Ectodermal cell (in vitro differentiated cells): Measurements from ENCODE around the gene PPP4R1.

ENCODE experiments used
- H3K27ac ChIP-seq: 2 replicates; pipeline ENCODE4 v1.7.0; 2013; ENCODE audit warnings: mild to moderate bottlenecking, low read depth, low read length; ENCODE audit not compliant: insufficient read depth, poor library complexity, severe bottlenecking
- H3K27me3 ChIP-seq: 2 replicates; pipeline ENCODE4 v1.7.0; 2013; ENCODE audit warnings: mild to moderate bottlenecking, low read length; ENCODE audit not compliant: insufficient read depth, control insufficient read depth, poor library complexity, severe bottlenecking
- H3K36me3 ChIP-seq: one replicate; pipeline ENCODE4 v1.7.0; 2013; ENCODE audit warnings: low read length; ENCODE audit not compliant: control insufficient read depth, insufficient read depth
- H3K4me1 ChIP-seq: one replicate; pipeline ENCODE4 v1.7.0; 2013; ENCODE audit warnings: low read length; ENCODE audit not compliant: control insufficient read depth, insufficient read depth
- H3K4me3 ChIP-seq: 2 replicates; pipeline ENCODE4 v1.7.0; 2013; ENCODE audit warnings: low read depth, low read length, control low read depth; ENCODE audit not compliant: insufficient read depth
- H3K9me3 ChIP-seq: 2 replicates; pipeline ENCODE4 v1.7.0; 2013; ENCODE audit warnings: mild to moderate bottlenecking, low read length, moderate library complexity; ENCODE audit not compliant: control insufficient read depth
- WGBS, 2 experiments: methylation state at CpG; one replicate each; pipeline ENCODE4 v1.1.7; 2013; ENCODE audit warnings: missing lambda C conversion rate in 2 of 2; 5-methylcytosine and 5-hydroxymethylcytosine counted together

Gene PPP4R1

DNA sequence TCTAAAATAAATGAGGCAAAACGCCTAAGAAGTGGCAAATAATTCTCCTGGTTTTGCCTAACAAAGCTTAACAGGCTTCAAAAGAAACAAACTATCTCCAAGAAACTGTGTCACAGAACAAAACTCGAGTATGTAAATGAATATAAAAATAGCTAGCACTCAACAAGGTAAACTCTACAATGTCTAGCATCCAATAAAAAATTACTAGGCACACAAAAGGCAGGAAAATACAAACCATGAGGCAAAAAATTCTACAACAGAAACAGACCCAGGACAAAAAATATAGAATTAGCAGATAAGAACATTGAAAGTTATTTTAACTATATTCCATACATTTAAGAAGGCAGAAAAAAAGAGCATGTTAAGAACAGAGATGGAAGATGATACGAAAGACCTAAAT, 16.8 kb downstream of the PPP4R1 start:
- Histone ChIP-seq H3K27me3 (no peaks in the 10 kb centered on the region), H3K36me3 (no peaks in the 10 kb centered on the region), H3K4me3 (no peak overlapping the region), H3K9me3 (no peaks in the 10 kb centered on the region), H3K4me1 (no peaks in the 10 kb centered on the region), H3K27ac (no peak overlapping the region)
- WGBS, 2 experiments = 83 to 92% methylated on average over 2 to 3 of the region's 3 CpGs

DNA sequence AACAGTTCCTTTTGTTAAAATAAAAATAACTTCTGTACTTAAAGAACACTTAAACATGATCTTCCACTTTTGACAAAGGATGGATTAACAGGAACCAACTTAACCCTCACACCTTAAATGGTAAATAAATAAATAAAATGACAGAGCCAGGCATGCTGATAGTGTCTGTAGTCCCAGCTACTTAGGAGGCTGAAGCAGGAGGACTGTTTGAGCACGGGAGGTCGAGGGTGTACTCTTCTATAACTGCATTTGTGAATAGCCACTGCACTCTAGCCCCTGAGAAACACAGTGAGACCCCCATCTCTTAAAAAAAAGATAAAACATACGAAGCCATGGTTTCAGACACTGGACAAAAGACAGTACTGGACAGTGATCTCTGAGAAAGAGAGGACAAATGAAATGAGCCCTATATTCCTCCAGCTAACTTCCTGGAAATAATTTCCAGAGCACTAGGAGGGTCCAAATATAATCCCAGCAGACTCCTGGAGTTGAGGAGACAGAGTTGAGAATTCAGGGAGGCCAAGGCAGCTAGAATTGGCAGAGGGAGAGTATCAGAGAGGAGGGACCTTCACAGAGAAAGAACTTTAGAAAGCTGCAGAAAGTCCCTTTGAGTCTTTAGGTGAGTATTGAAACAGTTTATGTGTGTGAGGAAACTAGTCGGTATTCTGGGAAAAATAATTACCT, 17.4 kb downstream of the PPP4R1 start:
- Histone ChIP-seq H3K4me3 (no peak overlapping the region), H3K4me1 (no peaks in the 10 kb centered on the region), H3K27ac (no peak overlapping the region), H3K27me3 (no peaks in the 10 kb centered on the region), H3K36me3 (peaks cover 3% of the 10 kb centered on the region), H3K9me3 (no peaks in the 10 kb centered on the region)
- 90 to 91% methylated on average over 4 of the region's 4 CpGs for WGBS, 2 experiments

DNA sequence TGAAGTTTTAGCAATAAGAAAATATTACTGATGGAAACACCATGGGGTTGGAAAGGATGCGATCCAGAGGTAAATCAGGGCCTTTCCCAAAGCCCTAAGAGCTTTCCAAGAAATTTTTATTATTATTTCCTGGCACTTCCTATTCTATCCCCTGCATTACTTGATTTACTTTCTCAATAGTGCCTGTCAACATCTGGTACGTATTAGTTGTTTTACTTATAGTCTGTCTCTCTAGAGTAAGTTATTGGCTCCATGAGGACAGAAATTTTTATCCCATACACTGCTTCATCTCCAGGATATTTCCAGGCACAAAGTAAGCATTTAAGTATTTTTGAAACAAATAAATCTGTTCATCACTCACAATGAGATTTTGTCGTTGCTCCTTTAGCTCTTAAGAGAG, 18.1 kb downstream of the PPP4R1 start:
- Histone ChIP-seq H3K4me1 (no peaks in the 10 kb centered on the region), H3K27ac (no peak overlapping the region), H3K4me3 (no peak overlapping the region), H3K36me3 (peaks cover 8% of the 10 kb centered on the region), H3K9me3 (no peaks in the 10 kb centered on the region), H3K27me3 (no peaks in the 10 kb centered on the region)
- 94 to 100% methylated on average over 2 to 3 of the region's 3 CpGs for whole genome bisulfite sequencing, 2 experiments

DNA sequence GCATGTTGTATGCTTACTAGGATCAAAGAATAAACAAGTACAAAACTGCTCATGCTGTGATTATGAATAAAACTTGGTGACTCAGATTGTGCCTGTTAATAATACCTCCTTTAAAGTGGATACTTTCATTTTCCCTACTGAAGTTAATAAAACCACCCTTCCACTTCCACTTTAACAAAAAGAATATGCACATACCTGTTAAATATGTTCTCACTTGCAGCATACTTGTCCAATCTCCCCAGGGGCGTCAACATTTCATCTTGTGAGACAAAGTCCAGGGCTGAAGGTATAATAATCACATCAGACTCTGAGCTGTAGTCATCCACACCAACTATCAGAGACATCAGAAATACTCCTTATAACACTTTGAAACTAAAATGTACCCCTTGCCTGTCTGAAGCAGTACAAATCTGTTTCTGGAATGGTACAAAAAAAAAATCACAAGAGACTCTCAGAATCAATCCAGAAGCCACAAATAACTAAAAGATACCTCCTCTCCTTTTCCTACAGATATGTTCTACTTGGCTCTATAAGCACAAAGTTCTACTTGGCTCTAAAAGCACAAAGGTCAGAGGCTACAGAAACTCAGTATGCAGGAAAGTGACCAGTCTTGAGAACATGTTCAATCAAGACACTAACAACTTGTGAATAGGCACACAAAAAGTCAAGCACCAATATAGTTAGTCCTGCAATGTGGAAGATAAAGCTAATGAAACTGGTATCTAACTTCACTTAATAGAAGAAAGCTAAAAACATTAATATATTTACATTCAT, 19.3 kb downstream of the PPP4R1 start:
- Histone ChIP-seq H3K9me3 (no peaks in the 10 kb centered on the region), H3K36me3 (peaks cover 8% of the 10 kb centered on the region), H3K27me3 (no peaks in the 10 kb centered on the region), H3K27ac (no peak overlapping the region), H3K4me1 (no peaks in the 10 kb centered on the region), H3K4me3 (no peak overlapping the region)
- WGBS, 2 experiments = 96 to 100% methylated on average over 1 of the region's 1 CpG

DNA sequence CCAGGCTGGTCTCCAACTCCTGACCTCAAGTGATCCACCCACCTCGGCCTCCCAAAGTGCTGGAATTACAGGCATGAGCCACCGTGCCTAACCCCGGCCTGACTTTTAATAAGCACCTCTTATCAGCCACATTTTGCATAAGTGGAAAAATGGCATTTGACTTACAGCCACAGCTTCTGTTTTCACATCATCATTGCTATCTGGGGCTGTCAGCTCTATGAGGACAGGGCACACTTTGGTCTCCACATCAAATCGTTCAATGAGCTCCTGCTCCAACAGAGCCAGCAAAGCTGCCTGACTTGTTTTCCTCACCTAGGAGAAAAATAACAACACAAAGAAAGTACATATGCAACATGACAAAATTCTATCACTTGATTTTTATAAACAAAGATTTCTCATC, 26.4 kb downstream of the PPP4R1 start:
- no peaks in the 10 kb centered on the region for H3K27me3 ChIP-seq
- 95 to 96% methylated on average over 4 of the region's 4 CpGs for WGBS, 2 experiments
- no peak overlapping the region for H3K27ac ChIP-seq
- no peaks in the 10 kb centered on the region for H3K9me3 ChIP-seq
- H3K36me3 ChIP-seq = peaks cover 20% of the 10 kb centered on the region
- no peaks in the 10 kb centered on the region for H3K4me1 ChIP-seq
- no peak overlapping the region for H3K4me3 ChIP-seq

DNA sequence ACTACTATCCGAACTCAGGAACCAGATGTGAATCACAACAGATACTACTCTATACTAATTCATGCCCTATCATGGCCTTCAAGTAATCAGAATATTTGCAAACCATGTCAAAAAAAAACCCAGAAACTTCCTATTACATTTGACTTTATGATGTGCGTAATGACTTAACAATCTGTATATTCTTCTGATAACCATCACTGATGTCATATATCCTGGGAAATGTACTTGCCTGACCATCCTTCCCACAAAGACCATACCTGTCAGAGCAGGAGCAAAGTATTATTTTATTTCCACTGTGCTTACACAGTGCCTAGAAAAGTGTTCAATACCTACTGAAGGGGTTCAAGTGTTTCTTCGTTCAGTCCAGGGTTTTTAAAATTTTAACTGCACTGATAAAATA, 27.5 kb downstream of the PPP4R1 start:
- Histone ChIP-seq H3K36me3 (peaks cover 20% of the 10 kb centered on the region), H3K4me3 (no peak overlapping the region), H3K9me3 (no peaks in the 10 kb centered on the region), H3K27ac (no peak overlapping the region), H3K4me1 (no peaks in the 10 kb centered on the region), H3K27me3 (no peaks in the 10 kb centered on the region)
- WGBS, 2 experiments = 96 to 98% methylated on average over 3 of the region's 3 CpGs

DNA sequence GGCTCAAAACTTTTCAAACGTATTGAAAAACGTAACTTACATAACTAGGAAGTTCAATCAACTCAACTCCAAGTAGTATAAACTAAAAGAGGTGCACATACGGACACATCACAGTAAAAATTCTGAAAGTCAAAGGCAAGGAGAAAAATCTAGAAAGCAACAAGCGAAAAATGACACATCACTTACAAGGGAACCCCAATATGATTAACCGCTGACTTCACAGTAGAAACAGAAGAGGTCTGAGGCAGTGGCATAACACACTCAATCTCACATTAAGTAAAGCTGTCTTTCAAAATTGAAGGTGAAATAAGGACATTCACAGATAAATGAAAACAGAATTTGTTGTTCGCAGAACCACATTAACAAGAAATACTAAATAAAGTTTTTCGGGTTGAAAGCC, 32.7 kb downstream of the PPP4R1 start:
- 98% methylated on average over 7 of the region's 7 CpGs for WGBS, 2 experiments
- peaks cover 18% of the 10 kb centered on the region for H3K36me3 ChIP-seq
- no peaks in the 10 kb centered on the region for H3K9me3 ChIP-seq
- no peak overlapping the region for H3K4me3 ChIP-seq
- H3K27ac ChIP-seq = no peak overlapping the region
- no peaks in the 10 kb centered on the region for H3K27me3 ChIP-seq
- no peaks in the 10 kb centered on the region for H3K4me1 ChIP-seq

DNA sequence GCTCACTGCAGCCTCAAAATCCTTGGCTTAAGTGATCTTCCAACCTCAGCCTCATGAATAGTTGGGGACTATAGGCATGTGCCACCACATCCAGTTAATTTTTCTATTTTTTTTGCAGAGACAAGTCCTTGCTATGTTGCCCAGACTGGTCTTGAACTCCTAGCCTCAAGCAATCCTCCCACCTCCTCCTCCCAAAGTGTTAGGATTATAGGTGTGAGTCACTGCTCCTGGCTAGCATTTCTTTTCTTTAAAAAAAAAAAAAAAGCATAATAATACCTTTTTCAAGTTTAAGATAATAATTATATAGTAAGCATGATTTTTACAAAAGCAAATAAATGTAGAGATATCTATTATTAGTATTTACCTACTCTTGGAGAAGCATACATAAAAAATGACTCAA, 36.1 kb downstream of the PPP4R1 start:
- no peaks in the 10 kb centered on the region for H3K4me1 ChIP-seq
- H3K9me3 ChIP-seq = no peaks in the 10 kb centered on the region
- no peak overlapping the region for H3K4me3 ChIP-seq
- H3K27me3 ChIP-seq = no peaks in the 10 kb centered on the region
- H3K27ac ChIP-seq = no peak overlapping the region
- peaks cover 23% of the 10 kb centered on the region for H3K36me3 ChIP-seq

DNA sequence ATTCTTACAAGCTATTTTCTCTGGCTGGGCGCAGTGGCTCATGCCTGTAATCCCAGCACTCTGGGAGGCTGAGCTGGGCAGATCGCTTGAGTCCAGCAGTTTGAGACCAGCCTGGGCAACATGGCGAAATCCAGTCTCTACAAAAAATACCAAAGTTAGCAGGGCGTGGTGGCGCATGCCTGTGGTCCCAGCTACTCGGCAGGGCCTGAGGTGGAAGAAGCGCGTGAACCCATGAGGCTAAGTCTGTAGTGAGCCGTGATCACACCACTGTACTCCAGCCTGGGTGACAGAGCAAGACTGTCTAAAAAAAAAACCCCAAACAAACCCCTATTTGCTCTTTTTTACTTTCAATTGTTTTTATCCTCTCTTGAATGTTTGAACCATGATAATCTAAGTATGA, 37.0 kb downstream of the PPP4R1 start:
- Histone ChIP-seq H3K4me3 (no peak overlapping the region), H3K4me1 (no peaks in the 10 kb centered on the region), H3K36me3 (peaks cover 15% of the 10 kb centered on the region), H3K27ac (no peak overlapping the region), H3K27me3 (no peaks in the 10 kb centered on the region), H3K9me3 (no peaks in the 10 kb centered on the region)
- 94 to 95% methylated on average over 9 of the region's 9 CpGs for WGBS, 2 experiments

DNA sequence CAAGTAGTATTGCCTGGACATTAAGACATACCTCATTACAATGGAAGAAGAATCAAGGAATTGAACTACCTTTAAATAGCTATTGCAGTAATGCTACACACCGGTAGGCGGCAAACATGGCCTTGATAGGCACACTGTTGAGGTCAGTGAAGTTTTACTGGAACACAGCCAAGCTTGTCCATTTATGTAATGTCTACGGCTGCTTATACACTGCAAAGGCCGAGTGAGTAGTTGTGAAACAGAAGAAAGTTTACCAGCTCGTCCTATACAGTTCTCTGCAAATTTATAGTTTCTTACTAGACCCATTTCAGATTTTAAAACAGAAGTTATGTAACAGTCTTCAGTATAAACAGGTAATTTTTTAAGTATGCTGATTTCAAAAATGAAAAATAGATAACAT, 38.8 kb downstream of the PPP4R1 start:
- no peaks in the 10 kb centered on the region for H3K27me3 ChIP-seq
- H3K9me3 ChIP-seq = no peaks in the 10 kb centered on the region
- no peak overlapping the region for H3K4me3 ChIP-seq
- no peak overlapping the region for H3K27ac ChIP-seq
- H3K4me1 ChIP-seq = no peaks in the 10 kb centered on the region
- WGBS, 2 experiments = 41 to 48% methylated on average over 5 of the region's 5 CpGs
- H3K36me3 ChIP-seq = peaks cover 8% of the 10 kb centered on the region
